ENCODE measurements around the gene EMC9. TPM values are rescaled to one million over a fixed set of nuclear protein-coding genes. Genes with fewer than 3 reads are reported as not detected.

Gene EMC9
- total RNA-seq, 1 donor from 2014 or later = 17.9 TPM

- intact Hi-C loops (cut with micrococcal nuclease) = loop anchor here (10.0 kb wide), 3 partner anchors 595 to 1235 kb away; partner anchors contain the start of genes BCL2L2, PPP1R3E, RBM23 and THTPA
Measured at GRCh38 chr14:24149302-24149969, 8.0 kb upstream of the EMC9 start.

- intact Hi-C loops (cut with micrococcal nuclease) = loop anchor here (1.0 to 10.0 kb wide), 14 partner anchors 13 to 1233 kb away; partner anchors contain the start of genes BCL2L2, DCAF11, DHRS4L2 and GMPR2
Measured at GRCh38 chr14:24147761-24148428, 6.5 kb upstream of the EMC9 start.

GRCh38 chr14:24146978-24147760 lies 5.8 kb upstream of the EMC9 start, which contains the start of gene RNF31:
Gene RNF31, plus strand, starts transcription at chr14:24147498. Its CDS starts 201 bp downstream, at chr14:24147699.
- intact Hi-C loops (cut with micrococcal nuclease) = loop anchor here (1.0 to 10.0 kb wide), 20 partner anchors 11 to 1232 kb away; partner anchors contain the start of genes BCL2L2, CHMP4A, DCAF11 and DHRS1

GRCh38 chr14:24146453-24146977 lies 5.1 kb upstream of the EMC9 start, which contains the start of gene PSME2:
Gene PSME2, minus strand, starts transcription at chr14:24146610. Its CDS starts 29 bp downstream, at chr14:24146581.
- intact Hi-C loops (cut with micrococcal nuclease) = loop anchor here (1.0 to 10.0 kb wide), 10 partner anchors 10 to 1232 kb away; partner anchors contain the start of genes BCL2L2, CHMP4A, DHRS1 and IPO4

GRCh38 chr14:24145690-24146452 lies 4.5 kb upstream of the EMC9 start:
- intact Hi-C loops (cut with micrococcal nuclease) = loop anchor here (1.0 to 10.0 kb wide), 10 partner anchors 10 to 1231 kb away; partner anchors contain the start of genes BCL2L2, CHMP4A, DHRS1 and IPO4

GRCh38 chr14:24145219-24145618 lies 3.8 kb upstream of the EMC9 start:
- intact Hi-C loops (cut with micrococcal nuclease) = loop anchor here (10.0 kb wide), 3 partner anchors 590 to 1230 kb away; partner anchors contain the start of genes BCL2L2, PPP1R3E, RBM23 and THTPA

- intact Hi-C loops (cut with micrococcal nuclease) = loop anchor here (10.0 kb wide), 3 partner anchors 590 to 1230 kb away; partner anchors contain the start of genes BCL2L2, PPP1R3E, RBM23 and THTPA
Measured at GRCh38 chr14:24144451-24144850, 3.1 kb upstream of the EMC9 start.

GRCh38 chr14:24143511-24143910 lies 2.1 kb upstream of the EMC9 start:
- intact Hi-C loops (cut with micrococcal nuclease) = loop anchor here (10.0 kb wide), 3 partner anchors 589 to 1229 kb away; partner anchors contain the start of genes BCL2L2, PPP1R3E, RBM23 and THTPA

- intact Hi-C loops (cut with micrococcal nuclease) = no loop called here
Measured at GRCh38 chr14:24139272-24139934, 2.0 kb downstream of the EMC9 start.

- intact Hi-C loops (cut with micrococcal nuclease) = no loop called here
Measured at GRCh38 chr14:24138396-24139271, 2.8 kb downstream of the EMC9 start.

GRCh38 chr14:24137529-24138395 lies 3.6 kb downstream of the EMC9 start:
- intact Hi-C loops (cut with micrococcal nuclease) = no loop called here

GRCh38 chr14:24136684-24137528 lies 4.5 kb downstream of the EMC9 start:
- intact Hi-C loops (cut with micrococcal nuclease) = loop anchor here (1.0 kb wide), 6 partner anchors 9 to 134 kb away; partner anchors contain the start of genes DCAF11, IPO4, IRF9 and NRL

GRCh38 chr14:24135834-24136683 lies 5.3 kb downstream of the EMC9 start, which contains the start of gene PSME1:
Gene PSME1, plus strand, starts transcription at chr14:24136194. Its CDS starts 69 bp downstream, at chr14:24136263.
- intact Hi-C loops (cut with micrococcal nuclease) = loop anchor here (1.0 kb wide), 6 partner anchors 10 to 135 kb away; partner anchors contain the start of genes DCAF11, IPO4, IRF9 and NRL

- intact Hi-C loops (cut with micrococcal nuclease) = no loop called here
Measured at GRCh38 chr14:24135584-24135833, 5.9 kb downstream of the EMC9 start.

- intact Hi-C loops (cut with micrococcal nuclease) = no loop called here
Measured at GRCh38 chr14:24133735-24134134, 7.7 kb downstream of the EMC9 start.
